DOHH2 (cell line): ENCODE results near the gene HSD11B1L.

Source experiments
- EZH2phosphoT487 ChIP-seq: fragments of 200-600 bp; sonication (generic); IDR thresholded peaks from 2 replicates; pipeline ENCODE4 v1.6.1; 2017; ENCODE audit warnings: borderline replicate concordance, mild to moderate bottlenecking, antibody characterized with exemption, low read length, moderate library complexity, mixed read lengths
- TF ChIP-seq, protein P1 (sequence below): fragments of 200-600 bp; sonication (generic); IDR thresholded peaks from one replicate; pipeline ENCODE4 v1.5.1; 2014; ENCODE audit warnings: antibody characterized with exemption, mild to moderate bottlenecking, low read depth, low read length; ENCODE audit not compliant: poor library complexity, severe bottlenecking

DNA sequence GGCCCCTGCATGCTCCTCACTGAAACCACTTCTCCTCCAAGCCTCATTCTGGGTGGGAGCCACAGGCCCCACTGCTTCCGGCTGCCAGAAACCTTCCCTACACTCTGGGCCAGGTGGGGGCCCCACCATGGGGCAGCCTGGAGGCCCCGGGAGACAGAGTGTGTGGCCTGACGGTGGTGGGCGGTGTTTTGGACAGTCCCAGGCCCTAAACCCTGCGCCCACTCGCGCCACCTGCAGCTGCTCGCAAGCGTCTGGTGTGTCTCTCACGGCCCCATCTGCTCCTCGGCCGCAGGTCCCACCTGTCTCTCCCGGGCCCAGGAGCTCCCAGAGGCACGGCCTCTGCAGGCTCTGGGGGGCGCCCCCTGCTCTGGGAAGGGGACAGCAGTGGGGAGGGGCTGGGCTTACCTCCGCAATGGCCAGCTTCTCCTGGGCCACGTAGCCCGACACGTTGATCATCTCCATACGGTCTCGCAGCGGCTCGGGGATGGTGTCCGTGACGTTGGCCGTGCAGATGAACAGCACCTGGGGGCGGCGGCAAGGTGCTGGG, 14.9 kb downstream of the HSD11B1L start:
- TF ChIP-seq, protein P1, sequence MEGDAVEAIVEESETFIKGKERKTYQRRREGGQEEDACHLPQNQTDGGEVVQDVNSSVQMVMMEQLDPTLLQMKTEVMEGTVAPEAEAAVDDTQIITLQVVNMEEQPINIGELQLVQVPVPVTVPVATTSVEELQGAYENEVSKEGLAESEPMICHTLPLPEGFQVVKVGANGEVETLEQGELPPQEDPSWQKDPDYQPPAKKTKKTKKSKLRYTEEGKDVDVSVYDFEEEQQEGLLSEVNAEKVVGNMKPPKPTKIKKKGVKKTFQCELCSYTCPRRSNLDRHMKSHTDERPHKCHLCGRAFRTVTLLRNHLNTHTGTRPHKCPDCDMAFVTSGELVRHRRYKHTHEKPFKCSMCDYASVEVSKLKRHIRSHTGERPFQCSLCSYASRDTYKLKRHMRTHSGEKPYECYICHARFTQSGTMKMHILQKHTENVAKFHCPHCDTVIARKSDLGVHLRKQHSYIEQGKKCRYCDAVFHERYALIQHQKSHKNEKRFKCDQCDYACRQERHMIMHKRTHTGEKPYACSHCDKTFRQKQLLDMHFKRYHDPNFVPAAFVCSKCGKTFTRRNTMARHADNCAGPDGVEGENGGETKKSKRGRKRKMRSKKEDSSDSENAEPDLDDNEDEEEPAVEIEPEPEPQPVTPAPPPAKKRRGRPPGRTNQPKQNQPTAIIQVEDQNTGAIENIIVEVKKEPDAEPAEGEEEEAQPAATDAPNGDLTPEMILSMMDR = no peak
- no peak for TF ChIP-seq EZH2phosphoT487
